ENCODE data around the gene PIK3IP1.
A peak's percentile ranks its signal among the peaks of the same experiment; 100 is the strongest.
"Not testable (repeated sequence)": the region's sequence is repeated elsewhere in the genome, so short reads cannot be mapped to it uniquely, and the experiment has no call there.

Gene PIK3IP1, protein sequence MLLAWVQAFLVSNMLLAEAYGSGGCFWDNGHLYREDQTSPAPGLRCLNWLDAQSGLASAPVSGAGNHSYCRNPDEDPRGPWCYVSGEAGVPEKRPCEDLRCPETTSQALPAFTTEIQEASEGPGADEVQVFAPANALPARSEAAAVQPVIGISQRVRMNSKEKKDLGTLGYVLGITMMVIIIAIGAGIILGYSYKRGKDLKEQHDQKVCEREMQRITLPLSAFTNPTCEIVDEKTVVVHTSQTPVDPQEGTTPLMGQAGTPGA

DNA sequence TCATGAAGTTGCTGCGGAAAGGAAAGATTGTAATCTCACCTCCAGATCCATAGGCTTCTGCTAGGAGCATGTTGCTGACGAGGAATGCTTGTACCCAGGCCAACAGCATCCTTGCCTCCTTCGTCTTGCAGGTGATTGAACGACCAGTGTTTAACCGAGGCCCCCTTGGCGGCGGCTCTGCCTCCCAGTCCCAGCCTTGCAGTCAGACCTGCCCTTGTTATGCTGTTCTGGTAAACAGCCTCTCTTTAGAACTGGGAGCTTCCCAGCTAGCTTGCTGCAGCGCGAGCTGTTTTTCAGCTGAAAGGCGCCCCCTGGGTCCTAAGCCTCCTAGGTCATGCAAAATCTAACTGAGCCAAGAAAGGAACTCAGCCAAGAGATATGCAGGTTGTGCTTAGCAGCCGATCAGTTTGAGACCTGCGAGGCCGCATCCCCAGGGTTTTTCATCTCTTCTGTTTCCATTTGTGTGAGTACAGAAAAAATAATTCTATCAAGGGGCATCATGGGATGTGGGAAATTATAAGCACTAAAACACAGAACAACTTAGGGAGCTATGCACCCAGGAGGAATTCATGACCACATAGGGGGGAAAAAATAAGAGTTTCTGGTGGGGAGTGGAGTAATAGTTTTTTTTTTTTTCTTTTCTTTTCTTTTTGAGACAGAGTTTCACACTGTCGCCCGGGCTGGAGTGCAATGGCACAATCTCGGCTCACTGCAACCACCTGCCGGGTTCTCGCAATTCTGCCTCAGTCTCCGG, at the start of gene PIK3IP1:
Gene PIK3IP1, minus strand, starts transcription at position 253 of the 754 bp plus-strand sequence. Its CDS starts 144 bp downstream, at position 109.
- DNase-seq (ENCODE audit: extremely low spot score, insufficient read length, low read depth) (peak; percentile 36), FAIRE-seq (peak; percentile 94)

DNA sequence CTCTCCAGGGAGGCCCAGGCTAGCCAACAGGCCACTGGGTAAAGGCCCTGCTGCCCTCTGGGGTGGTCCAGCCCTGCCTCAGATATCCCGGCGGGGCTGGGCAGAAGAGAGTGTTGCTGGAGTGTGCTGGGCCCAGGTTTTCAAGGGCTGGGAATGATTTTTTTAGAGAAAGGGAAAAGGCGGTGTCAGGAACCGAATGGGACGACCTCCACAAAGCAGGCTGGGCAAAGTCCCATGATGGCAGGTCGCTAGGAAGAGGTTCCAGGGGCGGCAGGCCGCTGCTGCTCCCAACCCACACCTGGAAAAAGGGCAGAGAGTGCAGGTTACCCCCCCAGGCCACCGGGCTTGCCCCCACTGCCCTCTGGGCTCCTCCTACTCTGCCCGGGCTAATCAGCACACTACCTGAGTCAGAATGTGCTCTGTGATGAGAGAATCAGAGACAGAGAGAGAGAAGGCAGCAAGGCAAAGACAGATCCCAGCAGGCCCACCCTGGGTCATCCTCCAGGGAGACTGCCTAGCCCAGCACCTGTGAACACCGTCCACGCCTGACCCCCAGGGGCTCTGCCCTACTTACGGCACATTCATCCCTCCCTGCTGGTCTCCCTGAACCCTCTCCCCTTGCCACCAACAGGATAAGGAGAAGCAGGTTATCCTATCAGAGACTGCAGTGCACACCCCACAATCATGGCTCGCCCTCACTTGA, 49.2 kb upstream of the PIK3IP1 start:
- DNase-seq (ENCODE audit: extremely low spot score, insufficient read length, low read depth): no peak
- FAIRE-seq: no peak

DNA sequence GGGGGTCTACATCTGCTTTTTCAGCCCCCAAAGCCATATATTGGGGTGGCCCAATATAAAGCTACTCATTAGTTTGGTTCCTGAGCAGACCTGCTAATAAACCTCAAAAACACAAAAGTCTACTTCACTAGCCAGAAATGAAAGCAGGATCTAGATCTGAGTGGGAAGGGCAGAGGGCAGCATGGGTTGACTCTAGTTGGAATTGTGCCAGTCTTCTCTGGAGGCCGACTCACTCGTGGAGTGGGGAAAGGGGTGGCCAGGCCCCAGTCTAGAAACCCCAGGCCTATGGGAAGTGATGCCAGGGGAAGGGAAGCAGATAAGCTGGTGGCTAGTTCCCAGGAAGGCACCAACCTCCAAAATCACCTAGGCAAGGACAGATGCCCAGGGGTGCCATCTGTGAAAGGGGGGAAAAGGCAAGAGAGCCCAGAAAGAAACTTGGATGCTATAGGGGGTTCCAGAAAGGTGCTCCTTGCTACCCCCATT, 48.5 kb upstream of the PIK3IP1 start:
- DNase-seq (ENCODE audit: extremely low spot score, insufficient read length, low read depth) (no peak), FAIRE-seq (no peak)

DNA sequence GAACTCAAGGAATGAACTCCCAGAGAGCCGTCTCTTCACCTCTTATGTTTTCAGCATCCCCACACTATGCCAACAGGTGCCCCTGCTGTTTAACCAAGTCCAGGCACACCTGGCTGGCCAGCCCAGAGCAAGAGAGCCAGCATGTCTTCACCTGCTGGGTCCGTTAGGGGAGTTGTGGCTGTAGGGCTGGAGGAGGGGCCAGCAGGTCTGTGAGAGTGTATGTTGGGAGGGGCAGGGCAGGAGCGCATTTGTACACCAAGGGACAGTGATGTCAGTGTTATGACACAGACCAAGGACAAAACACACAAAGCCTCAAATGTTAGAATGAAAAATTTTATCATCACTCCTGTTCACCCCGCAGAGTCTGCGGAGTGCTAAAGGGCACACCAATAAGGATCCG, 48.1 kb upstream of the PIK3IP1 start:
- FAIRE-seq (no peak), DNase-seq (ENCODE audit: extremely low spot score, insufficient read length, low read depth) (no peak)

DNA sequence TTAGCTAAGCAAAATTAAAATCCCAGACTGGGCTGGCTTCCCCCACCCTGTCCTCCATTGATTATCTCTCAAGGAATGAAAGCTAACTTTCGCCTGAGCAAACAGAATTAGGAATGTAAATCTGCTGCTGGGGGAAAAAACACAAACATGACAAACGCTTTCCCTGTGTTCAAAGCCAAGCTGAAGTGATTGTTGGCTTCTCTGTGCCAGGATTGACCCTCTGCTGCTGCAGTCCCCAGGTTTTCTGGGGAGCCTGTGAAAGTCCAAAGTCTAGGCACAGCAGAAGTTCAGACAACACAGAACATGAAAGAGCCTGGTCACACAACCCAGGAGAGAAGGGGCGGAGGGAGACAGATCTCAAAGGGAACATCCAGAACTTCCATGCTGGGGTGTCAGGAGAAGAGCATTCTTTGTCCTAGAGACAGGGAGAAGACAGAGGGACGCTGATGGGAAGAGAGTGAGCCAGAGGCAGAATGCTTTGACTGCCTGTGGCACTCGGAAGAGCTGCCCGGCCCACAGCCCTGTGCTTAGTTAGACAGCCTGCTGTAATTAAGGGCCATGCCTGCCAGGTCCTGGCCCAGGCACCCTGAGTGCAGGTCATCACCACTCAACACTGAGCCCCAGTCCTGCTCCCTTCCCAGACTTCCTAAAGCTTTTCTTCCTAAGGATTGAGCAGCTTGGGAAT, 47.0 kb upstream of the PIK3IP1 start:
- FAIRE-seq: no peak
- no peak for DNase-seq (ENCODE audit: extremely low spot score, insufficient read length, low read depth)

DNA sequence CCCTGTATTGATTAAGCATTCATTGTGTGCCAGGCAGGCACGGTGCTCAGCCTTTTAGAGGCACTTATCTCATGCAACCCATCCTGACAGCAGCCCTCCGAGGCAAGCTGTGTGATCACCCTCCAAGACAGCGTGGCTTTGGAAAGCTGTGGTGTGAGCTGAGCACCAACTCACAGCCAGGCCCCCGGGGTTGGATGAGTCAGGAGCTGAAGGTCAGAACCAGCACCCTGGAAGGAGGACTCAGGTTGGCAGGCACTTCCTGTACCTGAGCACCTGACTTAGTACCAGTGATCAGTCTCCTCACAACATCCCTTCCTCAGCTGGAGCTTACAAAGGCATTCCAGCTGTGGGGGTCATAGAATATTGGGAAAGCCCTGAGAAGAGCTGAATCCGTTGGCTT, 44.9 kb upstream of the PIK3IP1 start:
- FAIRE-seq (no peak), DNase-seq (ENCODE audit: extremely low spot score, insufficient read length, low read depth) (no peak)

DNA sequence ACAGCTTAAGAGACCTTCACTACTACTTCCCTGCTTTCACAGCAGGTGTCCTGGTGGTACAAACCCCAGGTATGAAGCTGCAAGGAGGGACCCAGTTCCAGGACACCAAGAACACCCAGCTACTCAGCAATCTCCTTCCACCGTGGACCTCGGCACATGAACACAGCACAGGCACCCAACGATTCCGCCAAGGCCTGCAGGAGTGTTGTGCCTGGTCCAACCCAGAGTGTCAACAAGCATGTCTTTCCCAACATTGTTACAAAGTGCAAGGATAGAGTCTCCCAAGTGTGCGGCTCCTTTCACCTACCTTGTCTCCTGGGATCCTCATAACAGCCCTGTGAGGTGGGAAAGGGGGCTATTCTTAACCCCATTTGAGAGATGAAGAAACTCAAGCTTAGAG, 42.0 kb upstream of the PIK3IP1 start:
- DNase-seq (ENCODE audit: extremely low spot score, insufficient read length, low read depth) (no peak), FAIRE-seq (no peak)

DNA sequence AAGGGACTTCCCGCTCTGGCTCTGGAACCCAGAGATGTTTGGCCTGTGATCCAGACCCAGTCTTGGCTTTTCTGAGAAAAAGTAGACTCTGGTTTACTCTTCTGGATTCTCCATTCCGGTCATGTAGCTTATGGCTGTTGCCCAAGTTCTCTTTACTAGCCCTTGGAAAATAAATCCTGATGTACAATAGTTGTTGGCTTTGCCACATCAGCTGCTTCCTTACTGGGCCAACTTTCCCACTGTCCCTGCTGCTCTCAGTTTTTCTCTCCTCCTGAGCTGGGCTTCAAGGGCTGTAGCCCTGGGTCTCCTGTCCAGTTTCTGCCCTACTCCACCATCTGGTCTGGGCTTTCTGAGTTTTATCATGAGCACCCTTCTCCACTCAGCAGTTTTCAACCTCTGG, 41.4 kb upstream of the PIK3IP1 start:
- FAIRE-seq: no peak
- DNase-seq (ENCODE audit: extremely low spot score, insufficient read length, low read depth): no peak

DNA sequence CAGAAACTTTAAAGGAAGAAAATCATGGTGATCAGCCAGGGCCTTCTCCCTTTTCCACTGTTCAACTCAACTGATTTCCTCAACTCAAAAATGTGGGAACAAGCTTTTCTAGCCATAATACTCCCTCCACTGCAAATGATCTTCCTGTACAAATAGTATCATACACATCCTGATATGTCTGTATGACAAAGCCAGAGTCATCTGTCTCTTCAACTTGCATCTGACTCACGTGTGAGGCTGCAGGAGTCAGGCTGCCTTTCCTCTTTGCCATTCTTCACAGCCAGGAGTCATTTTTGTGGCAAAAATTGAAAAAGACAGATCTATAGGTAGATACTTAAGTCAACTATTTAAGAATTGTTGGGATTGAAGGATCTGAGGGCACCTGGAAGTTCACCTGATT, 40.6 kb upstream of the PIK3IP1 start:
- no peak for DNase-seq (ENCODE audit: extremely low spot score, insufficient read length, low read depth)
- FAIRE-seq: no peak

DNA sequence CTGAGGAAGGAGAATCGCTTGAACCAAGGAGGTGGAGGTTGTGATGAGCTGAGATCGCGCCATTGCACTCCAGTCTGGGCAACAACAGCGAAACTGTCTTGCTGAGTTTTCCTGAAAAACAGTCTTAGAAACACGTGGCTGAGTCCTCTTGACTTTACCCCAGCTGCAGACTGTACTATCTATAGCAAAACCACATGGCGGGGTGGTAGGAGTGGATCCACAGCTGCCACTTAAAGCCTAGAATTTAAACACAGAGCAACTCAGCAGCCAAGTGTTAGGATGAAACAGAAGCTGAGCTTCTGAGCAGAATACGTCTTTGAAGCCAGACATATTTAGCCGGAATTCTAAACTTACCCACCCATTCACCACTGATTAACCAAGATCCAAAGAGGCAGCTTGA, 39.7 kb upstream of the PIK3IP1 start:
- FAIRE-seq (no peak), DNase-seq (ENCODE audit: extremely low spot score, insufficient read length, low read depth) (no peak)

DNA sequence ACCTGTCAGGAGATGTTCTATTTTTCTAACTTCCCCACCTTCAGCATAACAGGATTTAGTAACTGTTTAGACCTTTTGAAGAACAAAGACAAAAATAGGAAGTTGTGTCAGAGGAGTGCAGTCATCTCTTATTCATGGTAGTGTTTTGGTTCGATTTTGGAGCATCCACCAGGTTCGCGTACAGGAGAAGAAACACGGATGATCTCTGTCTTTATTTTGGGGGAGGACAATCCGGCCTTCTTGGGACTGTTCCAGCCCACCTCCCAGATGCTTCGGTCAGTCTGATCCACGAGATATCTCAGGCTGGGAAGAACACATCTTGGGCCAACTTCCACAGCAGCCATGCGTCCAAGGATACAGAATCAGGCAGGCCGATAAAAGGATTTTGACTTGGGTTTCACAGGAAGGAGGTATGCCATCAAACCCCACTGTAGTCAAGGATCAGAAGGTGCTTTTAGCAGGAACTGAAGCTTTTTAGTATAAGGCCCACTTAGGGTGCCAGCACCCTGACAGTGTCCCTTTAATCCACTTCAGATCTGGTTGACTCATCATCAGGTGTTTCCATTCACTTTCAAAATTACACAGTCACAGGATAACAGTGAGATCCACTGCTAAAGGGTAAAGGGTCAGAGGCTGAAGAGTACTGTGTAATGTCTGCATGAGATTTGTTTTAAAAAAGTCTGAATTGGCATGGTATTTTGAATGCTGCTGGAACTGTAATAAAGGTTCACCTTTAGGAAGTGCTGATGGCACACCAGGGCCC, 37.3 kb upstream of the PIK3IP1 start:
- DNase-seq (ENCODE audit: extremely low spot score, insufficient read length, low read depth) (no peak), FAIRE-seq (no peak)

DNA sequence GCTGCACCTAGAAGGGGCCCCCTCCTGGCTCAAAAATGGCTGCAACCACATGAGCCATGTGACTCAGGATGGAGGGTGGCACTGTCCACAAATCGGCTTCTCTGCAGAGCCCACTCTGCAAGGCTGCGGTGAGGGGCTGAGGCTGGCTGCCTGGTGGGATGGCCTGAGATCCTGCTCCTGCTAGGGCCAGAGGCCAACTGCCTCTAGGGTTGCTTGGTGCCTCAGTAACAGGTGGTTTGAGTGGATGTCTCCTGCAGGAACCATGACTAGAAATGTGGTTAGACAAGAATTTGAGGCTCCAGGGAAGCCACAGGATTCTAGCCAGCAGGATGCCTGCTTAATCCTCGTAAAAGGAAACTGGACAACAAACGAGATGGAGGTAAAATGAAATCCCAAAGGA, 36.7 kb upstream of the PIK3IP1 start:
- DNase-seq (ENCODE audit: extremely low spot score, insufficient read length, low read depth): no peak
- no peak for FAIRE-seq

DNA sequence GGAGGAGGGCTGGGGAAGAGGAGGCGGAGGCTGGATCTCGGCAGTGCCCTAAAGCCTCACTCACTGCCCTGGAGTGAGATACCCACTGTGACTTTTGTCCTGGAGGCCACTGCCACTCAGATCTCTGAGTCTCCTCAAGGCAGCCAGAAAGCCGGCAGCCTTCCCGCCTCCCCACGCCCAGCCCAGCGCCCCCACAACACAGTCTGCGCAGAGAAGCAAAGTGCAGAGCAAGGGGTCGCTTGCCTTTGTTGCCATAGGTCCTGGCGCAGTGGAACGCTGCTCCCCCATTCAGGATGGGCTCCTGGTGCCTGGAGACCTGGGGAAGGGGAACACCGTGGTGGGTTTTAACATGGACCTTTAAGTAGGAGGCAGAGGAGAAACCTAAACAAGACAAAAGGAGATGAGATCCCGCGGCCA, 36.3 kb upstream of the PIK3IP1 start:
- DNase-seq (ENCODE audit: extremely low spot score, insufficient read length, low read depth) (no peak), FAIRE-seq (no peak)

DNA sequence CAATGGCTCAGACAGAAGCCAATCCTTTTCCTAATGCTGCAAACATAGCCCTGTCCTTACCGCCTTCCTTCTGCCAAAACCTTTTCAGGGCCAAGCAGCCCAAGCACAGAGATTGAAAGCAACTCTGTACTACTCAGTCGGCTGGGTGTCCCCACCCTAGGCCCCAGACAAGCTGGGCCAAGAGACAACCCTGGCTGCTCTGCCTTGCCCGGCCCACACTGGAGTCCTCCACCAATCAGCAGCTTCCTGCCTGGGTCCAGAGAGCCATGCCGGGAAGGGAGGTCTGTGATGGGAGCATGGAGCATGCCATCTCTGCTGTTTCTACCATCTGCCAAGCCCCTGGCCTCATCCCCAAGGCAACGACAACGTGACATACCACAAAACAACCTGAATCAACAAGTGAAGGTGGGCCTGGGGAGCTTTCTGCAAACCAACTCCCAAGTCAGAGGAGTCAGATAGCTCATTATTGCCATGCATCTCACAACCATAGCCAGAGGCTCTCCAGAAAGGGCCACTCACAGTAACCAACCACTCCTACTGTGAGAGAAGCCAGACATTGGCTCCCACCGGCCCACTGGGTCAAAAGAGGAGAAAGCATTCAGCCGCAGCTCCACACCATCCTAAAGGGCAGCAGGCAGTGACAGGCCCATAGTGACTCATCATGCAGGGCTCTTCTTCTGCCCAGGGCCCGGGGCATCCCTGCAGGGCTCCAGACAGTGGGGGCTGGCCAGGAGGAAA, 35.7 kb upstream of the PIK3IP1 start:
- DNase-seq (ENCODE audit: extremely low spot score, insufficient read length, low read depth): no peak

DNA sequence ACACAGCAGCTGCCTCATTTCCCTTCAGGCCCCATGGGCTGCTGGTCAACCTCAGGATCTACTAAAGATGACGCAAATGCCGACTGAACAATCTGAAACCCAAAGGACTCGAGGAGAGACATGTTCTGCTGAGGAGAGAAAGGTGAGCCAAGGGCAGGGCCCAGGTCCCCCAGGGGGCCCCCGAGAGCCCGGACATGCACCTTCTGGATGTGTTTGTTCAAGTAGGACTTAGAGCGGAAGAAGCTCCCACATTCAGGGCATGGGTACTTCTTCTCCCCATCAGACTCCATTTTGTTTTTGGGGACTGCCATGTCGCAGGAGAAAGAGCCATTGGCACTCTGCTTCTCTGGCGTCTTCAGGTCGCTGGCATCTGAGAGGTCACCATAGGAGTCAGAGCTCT, 34.6 kb upstream of the PIK3IP1 start:
- DNase-seq (ENCODE audit: extremely low spot score, insufficient read length, low read depth) (no peak), FAIRE-seq (no peak)

More for the DNA sequence above, 35.7 kb upstream of the PIK3IP1 start:
- FAIRE-seq: no peak

DNA sequence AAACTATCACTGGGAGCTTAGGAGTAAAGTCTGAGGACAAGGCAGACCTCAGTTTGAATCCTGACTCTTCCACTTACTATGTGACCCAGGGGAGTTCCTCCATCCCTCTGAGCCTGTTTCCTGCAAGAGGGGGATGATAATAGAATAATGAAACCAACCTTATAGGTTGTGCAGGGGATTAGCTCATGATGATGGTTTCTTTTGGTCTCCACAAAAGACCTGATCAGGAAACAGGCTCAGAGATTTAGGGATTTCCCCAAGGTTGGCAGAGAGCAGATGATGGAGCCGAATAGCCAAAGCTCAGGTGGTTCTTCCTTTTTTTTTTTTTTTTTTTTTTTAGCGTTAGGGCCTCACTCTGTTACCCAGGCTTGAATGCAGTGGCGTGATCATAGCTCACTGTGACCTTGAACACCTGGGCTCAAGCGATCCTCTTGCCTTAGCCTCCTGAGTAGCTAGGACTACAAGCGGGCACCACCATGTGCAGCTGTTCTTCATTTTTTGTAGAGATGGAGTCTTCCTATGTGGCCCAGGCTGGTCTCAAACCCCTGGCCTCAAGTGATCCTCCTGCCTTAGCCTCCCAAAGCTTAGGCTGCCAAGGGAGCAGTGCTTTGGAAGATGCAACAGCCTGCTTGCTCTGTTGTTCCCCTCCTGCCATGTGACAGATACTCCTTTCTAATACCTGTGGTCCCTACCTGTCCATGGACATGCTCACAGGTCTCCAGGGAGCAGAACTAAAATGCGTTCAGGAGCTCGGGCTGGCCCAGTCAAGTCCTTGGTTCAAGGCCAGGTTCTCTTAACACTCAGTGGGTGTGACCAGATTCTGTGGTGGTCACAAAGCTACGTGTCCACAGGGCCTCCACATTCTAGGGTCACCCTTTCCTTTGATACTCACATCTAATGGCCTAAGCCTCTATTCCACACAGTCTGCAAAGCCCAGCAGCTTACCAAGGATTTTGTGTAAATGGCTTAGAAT, 31.6 kb upstream of the PIK3IP1 start:
- DNase-seq (ENCODE audit: extremely low spot score, insufficient read length, low read depth) (no peak), FAIRE-seq (no peak)

DNA sequence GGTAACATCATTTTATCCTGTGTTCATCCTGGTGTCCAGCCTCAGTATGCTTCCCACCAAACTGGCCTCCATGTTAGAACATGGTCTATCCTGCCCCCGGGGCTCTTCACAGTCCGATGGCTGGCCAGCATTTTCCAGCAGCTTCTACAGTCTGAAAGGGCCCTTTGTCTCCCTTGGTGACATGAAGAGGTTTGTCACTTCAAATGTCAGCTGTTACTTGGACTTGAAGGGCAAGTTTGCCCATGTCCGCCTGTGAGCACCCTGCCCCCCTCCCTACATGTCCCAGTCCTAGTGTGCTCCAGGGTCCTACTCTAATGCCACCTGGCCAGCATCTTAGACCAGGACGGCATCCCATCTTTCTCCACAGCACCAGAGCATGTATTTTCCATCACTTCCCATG, 29.1 kb upstream of the PIK3IP1 start:
- FAIRE-seq (no peak), DNase-seq (ENCODE audit: extremely low spot score, insufficient read length, low read depth) (no peak)

DNA sequence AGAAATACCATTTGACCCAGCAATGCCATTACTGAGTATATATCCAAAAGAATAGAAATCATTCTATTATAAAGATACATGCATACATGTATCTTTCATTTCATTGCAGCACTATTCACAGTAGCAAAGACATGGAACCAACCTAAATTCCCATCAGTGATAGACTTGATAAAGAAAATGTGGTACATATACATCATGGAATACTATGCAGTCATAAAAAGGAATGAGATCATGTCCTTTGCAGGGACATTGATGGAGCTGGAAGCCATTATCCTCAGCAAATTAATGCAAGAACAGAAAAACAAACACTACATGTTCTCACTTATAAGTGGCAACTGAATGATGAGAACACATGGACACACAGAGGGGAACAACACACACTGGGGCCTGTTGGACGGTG, 21.9 kb upstream of the PIK3IP1 start:
- FAIRE-seq; DNase-seq (ENCODE audit: extremely low spot score, insufficient read length, low read depth): not testable (repeated sequence)
